GM12892 (cell line): ENCODE results near the gene CLDN19.

Source experiments
- POLR2A ChIP-seq: IDR thresholded peaks from 2 replicates; pipeline ENCODE4 v1.6.1; 2011; ENCODE audit warnings: low read depth, low read length, control low read depth
- POLR2AphosphoS5 ChIP-seq: IDR thresholded peaks from 2 replicates; pipeline ENCODE4 v1.6.1; 2011; ENCODE audit warnings: low read depth, low read length, control low read depth

DNA sequence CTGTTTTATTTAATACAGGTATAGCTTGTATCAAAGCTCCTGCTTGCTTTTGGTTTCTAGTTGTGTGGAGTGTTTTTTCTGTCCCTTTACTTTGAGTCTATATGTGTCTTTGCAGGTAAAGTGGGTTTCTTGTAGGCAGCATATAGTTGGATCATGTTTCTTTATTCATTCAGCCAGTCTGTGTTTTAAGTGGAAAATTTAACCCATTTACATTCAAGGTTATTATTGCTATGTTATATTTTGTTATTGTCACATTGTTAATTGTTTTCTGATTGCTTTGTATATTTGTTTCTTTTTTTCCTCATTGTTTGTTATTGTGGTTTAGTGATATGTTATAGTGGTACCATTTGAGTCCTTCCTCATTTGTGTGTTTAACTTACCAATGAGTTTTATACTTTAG is 26.7 kb downstream of the CLDN19 start:
- TF ChIP-seq POLR2A: no peak
- no peak for TF ChIP-seq POLR2AphosphoS5
